RPMI7951 (cell line): Measurements from ENCODE around the gene CCDC38. TPM values are rescaled to one million over a fixed set of nuclear protein-coding genes. Genes with fewer than 3 reads are reported as not detected.

Source experiments
- DNase-seq: peaks from one replicate; pipeline ENCODE4 v3.0.0-alpha.2; 2012; ENCODE audit warnings: low read depth
- total RNA-seq: library from RNA; depleted of rRNA; stranded (reverse); fragments of >200 nt; shearing (Covaris generic); gene quantifications from 2 replicates; pipeline ENCODE4 v1.2.3, GENCODE V29; 2014

Gene CCDC38
- total RNA-seq, 1 experiment from 2014 or later: not detected

- DNase-seq: no peak
These were observed 19.8 kb upstream of the CCDC38 start for GRCh38 chr12:95962222-95962621.

GRCh38 chr12:95960241-95960640 lies 17.8 kb upstream of the CCDC38 start:
- no peak for DNase-seq

- DNase-seq: peak; percentile 17
These were observed 16.7 kb upstream of the CCDC38 start for GRCh38 chr12:95959107-95959506.

- DNase-seq: no peak
These were observed 14.2 kb upstream of the CCDC38 start for GRCh38 chr12:95956557-95957145.

GRCh38 chr12:95955549-95956159 lies 13.2 kb upstream of the CCDC38 start:
- DNase-seq: no peak

GRCh38 chr12:95953000-95953399 lies 10.6 kb upstream of the CCDC38 start:
- no peak for DNase-seq

GRCh38 chr12:95951515-95951914 lies 9.1 kb upstream of the CCDC38 start:
- DNase-seq: no peak

GRCh38 chr12:95949477-95950206 lies 7.2 kb upstream of the CCDC38 start:
- DNase-seq: no peak

GRCh38 chr12:95944108-95944704 lies 1.8 kb upstream of the CCDC38 start:
- no peak for DNase-seq

- peak; percentile 52 for DNase-seq
These were observed 972 bp upstream of the CCDC38 start, which contains the start of gene AMDHD1 for GRCh38 chr12:95943330-95943842. AMDHD1 (plus strand) TSS chr12:95943331; CDS start chr12:95943399, 68 bp downstream.

- no peak for DNase-seq
These were observed 302 bp downstream of the CCDC38 start for GRCh38 chr12:95942101-95942523.

- DNase-seq: no peak
These were observed 1.9 kb downstream of the CCDC38 start for GRCh38 chr12:95940514-95940913.

- peak; percentile 14 for DNase-seq
These were observed 20.2 kb downstream of the CCDC38 start for GRCh38 chr12:95922231-95922630.

GRCh38 chr12:95919110-95919509 lies 23.3 kb downstream of the CCDC38 start:
- no peak for DNase-seq

GRCh38 chr12:95918194-95918993 lies 24.0 kb downstream of the CCDC38 start:
- peak; percentile 52 for DNase-seq

GRCh38 chr12:95909871-95910270 lies 32.5 kb downstream of the CCDC38 start:
- no peak for DNase-seq

- DNase-seq: no peak
These were observed 33.8 kb downstream of the CCDC38 start for GRCh38 chr12:95908573-95908972.

- no peak for DNase-seq
These were observed 44.3 kb downstream of the CCDC38 start for GRCh38 chr12:95898081-95898480.

GRCh38 chr12:95896846-95897245 lies 45.6 kb downstream of the CCDC38 start:
- no peak for DNase-seq

GRCh38 chr12:95890958-95891357 lies 51.5 kb downstream of the CCDC38 start:
- DNase-seq: no peak

GRCh38 chr12:95887311-95887710 lies 55.1 kb downstream of the CCDC38 start:
- DNase-seq: no peak
